SK-N-SH treated with all-trans-retinoic acid at 6 μM for 48 hours (cell line): Measurements from ENCODE around the gene KCNIP4.

Source experiments
- ARNTL ChIP-seq: fragments of 450-650 bp; formaldehyde crosslinking; IDR thresholded peaks from 2 replicates; pipeline ENCODE4 v1.5.0; 2020; ENCODE audit warnings: low read depth, mild to moderate bottlenecking, moderate library complexity, borderline replicate concordance
- CSDC2 ChIP-seq: fragments of 250-450 bp; sonication (Bioruptor Pico); IDR thresholded peaks from 2 replicates; pipeline ENCODE4 v1.5.0; 2020; ENCODE audit warnings: mild to moderate bottlenecking, moderate library complexity
- ESRRG ChIP-seq: fragments of 250-450 bp; sonication (Bioruptor Pico); IDR thresholded peaks from 2 replicates; pipeline ENCODE4 v1.6.1; 2021; ENCODE audit warnings: mild to moderate bottlenecking
- RARB ChIP-seq: fragments of 250-450 bp; sonication (Bioruptor Pico); IDR thresholded peaks from 2 replicates; pipeline ENCODE4 v1.8.0; 2021; ENCODE audit warnings: mild to moderate bottlenecking, moderate library complexity
- TCF4 ChIP-seq: fragments of 250-450 bp; sonication (Bioruptor Pico); IDR thresholded peaks from 2 replicates; pipeline ENCODE4 v1.8.0; 2021; ENCODE audit warnings: mild to moderate bottlenecking, moderate library complexity, borderline replicate concordance
- TSHZ2 ChIP-seq: fragments of 250-450 bp; sonication (Bioruptor Pico); IDR thresholded peaks from 2 replicates; pipeline ENCODE4 v1.5.0; 2020; ENCODE audit warnings: mild to moderate bottlenecking, moderate library complexity
- ZC3H10 ChIP-seq: fragments of 250-450 bp; sonication (Bioruptor Pico); IDR thresholded peaks from 2 replicates; pipeline ENCODE4 v1.5.1; 2021; ENCODE audit warnings: mild to moderate bottlenecking, moderate library complexity
- ZFP30 ChIP-seq: fragments of 450-650 bp; formaldehyde crosslinking; IDR thresholded peaks from 2 replicates; pipeline ENCODE4 v1.5.0; 2022; ENCODE audit warnings: mild to moderate bottlenecking, moderate library complexity
- ZNF565 ChIP-seq: fragments of 450-650 bp; formaldehyde crosslinking; conservative IDR thresholded peaks from 2 replicates; pipeline ENCODE4 v1.5.0; 2020; ENCODE audit warnings: low read depth, mild to moderate bottlenecking, moderate library complexity
- TF ChIP-seq, protein P1 (sequence below): fragments of 250-450 bp; sonication (Bioruptor Pico); IDR thresholded peaks from 2 replicates; pipeline ENCODE4 v1.8.0; 2020; ENCODE audit warnings: mild to moderate bottlenecking, moderate library complexity, borderline replicate concordance
- TF ChIP-seq, protein P2 (sequence below): fragments of 250-450 bp; sonication (Bioruptor Pico); IDR thresholded peaks from 2 replicates; pipeline ENCODE4 v1.5.1; 2021; ENCODE audit warnings: mild to moderate bottlenecking, moderate library complexity
- TF ChIP-seq, protein P3 (sequence below): fragments of 250-450 bp; sonication (Bioruptor Pico); IDR thresholded peaks from 2 replicates; pipeline ENCODE4 v1.8.0; 2021; ENCODE audit warnings: low read depth, mild to moderate bottlenecking, moderate library complexity, borderline replicate concordance

- no peak for TF ChIP-seq TSHZ2 (CRISPR knock-in tag)
- TF ChIP-seq, protein P1, sequence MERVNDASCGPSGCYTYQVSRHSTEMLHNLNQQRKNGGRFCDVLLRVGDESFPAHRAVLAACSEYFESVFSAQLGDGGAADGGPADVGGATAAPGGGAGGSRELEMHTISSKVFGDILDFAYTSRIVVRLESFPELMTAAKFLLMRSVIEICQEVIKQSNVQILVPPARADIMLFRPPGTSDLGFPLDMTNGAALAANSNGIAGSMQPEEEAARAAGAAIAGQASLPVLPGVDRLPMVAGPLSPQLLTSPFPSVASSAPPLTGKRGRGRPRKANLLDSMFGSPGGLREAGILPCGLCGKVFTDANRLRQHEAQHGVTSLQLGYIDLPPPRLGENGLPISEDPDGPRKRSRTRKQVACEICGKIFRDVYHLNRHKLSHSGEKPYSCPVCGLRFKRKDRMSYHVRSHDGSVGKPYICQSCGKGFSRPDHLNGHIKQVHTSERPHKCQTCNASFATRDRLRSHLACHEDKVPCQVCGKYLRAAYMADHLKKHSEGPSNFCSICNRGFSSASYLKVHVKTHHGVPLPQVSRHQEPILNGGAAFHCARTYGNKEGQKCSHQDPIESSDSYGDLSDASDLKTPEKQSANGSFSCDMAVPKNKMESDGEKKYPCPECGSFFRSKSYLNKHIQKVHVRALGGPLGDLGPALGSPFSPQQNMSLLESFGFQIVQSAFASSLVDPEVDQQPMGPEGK (CRISPR knock-in tag) = no peak
- TF ChIP-seq, protein P2, sequence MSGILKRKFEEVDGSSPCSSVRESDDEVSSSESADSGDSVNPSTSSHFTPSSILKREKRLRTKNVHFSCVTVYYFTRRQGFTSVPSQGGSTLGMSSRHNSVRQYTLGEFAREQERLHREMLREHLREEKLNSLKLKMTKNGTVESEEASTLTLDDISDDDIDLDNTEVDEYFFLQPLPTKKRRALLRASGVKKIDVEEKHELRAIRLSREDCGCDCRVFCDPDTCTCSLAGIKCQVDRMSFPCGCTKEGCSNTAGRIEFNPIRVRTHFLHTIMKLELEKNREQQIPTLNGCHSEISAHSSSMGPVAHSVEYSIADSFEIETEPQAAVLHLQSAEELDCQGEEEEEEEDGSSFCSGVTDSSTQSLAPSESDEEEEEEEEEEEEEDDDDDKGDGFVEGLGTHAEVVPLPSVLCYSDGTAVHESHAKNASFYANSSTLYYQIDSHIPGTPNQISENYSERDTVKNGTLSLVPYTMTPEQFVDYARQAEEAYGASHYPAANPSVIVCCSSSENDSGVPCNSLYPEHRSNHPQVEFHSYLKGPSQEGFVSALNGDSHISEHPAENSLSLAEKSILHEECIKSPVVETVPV (CRISPR knock-in tag) = no peak
- TF ChIP-seq ARNTL (CRISPR knock-in tag) = no peak
- TF ChIP-seq, protein P3, sequence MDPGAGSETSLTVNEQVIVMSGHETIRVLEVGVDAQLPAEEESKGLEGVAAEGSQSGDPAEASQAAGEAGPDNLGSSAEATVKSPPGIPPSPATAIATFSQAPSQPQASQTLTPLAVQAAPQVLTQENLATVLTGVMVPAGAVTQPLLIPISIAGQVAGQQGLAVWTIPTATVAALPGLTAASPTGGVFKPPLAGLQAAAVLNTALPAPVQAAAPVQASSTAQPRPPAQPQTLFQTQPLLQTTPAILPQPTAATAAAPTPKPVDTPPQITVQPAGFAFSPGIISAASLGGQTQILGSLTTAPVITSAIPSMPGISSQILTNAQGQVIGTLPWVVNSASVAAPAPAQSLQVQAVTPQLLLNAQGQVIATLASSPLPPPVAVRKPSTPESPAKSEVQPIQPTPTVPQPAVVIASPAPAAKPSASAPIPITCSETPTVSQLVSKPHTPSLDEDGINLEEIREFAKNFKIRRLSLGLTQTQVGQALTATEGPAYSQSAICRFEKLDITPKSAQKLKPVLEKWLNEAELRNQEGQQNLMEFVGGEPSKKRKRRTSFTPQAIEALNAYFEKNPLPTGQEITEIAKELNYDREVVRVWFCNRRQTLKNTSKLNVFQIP (CRISPR knock-in tag) = no peak
- no peak for TF ChIP-seq RARB (CRISPR knock-in tag)
- no peak for TF ChIP-seq ZFP30 (CRISPR knock-in tag)
- no peak for TF ChIP-seq ZC3H10
- no peak for TF ChIP-seq TCF4 (CRISPR knock-in tag)
- no peak for TF ChIP-seq ESRRG
- TF ChIP-seq CSDC2 (CRISPR knock-in tag) = no peak
- no peak for TF ChIP-seq ZNF565 (CRISPR knock-in tag)
These were observed 1267.8 kb downstream of the KCNIP4 start for GRCh38 chr4:20680736-20681135.
